ENCODE data around the gene INTS13.

The INTS13 gene

GRCh38 chr12:26896913-26897312 is 40.9 kb downstream of the INTS13 start:
- H3K27me3 ChIP-seq (ENCODE audit: control insufficient read depth, insufficient read depth, low read length), result no peaks in the 10 kb centered on the region
- no peaks in the 10 kb centered on the region for H3K9me3 ChIP-seq (ENCODE audit: control insufficient read depth, insufficient read depth, low read depth, low read length)
- H3K36me3 ChIP-seq (ENCODE audit: control insufficient read depth, insufficient read depth, low read length), result peaks cover 11% of the 10 kb centered on the region
- H3K9ac ChIP-seq (ENCODE audit: low read length), result no peak overlapping the region
- H3K4me1 ChIP-seq (ENCODE audit: control insufficient read depth, insufficient read depth, low read length), result no peaks in the 10 kb centered on the region
- H3K4me3 ChIP-seq (ENCODE audit: low read depth, low read length), result no peak overlapping the region
- no peak overlapping the region for H3K27ac ChIP-seq (ENCODE audit: low read depth, low read length)

DNA sequence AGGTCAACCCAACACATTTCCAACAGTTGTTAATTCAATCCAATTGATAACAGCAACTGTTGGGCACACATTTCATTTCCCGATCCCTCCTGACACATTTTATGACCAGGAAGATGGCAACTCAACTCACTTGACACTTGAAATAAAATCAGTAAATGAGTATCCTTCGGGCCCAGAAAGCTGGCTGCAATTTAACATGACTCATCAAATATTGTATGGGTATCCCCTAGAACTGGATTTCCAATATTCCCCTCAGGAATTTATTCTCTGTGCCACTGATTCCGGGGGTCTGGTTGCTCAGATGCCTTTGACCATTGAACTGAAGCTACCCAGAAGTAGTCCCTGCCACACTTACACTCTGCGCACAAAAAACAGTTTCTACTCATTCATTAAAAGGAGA is 42.1 kb downstream of the INTS13 start:
- Histone ChIP-seq H3K27me3 (ENCODE audit: control insufficient read depth, insufficient read depth, low read length) (no peaks in the 10 kb centered on the region), H3K4me3 (ENCODE audit: low read depth, low read length) (no peak overlapping the region), H3K9me3 (ENCODE audit: control insufficient read depth, insufficient read depth, low read depth, low read length) (no peaks in the 10 kb centered on the region), H3K27ac (ENCODE audit: low read depth, low read length) (no peak overlapping the region), H3K9ac (ENCODE audit: low read length) (no peak overlapping the region), H3K4me1 (ENCODE audit: control insufficient read depth, insufficient read depth, low read length) (no peaks in the 10 kb centered on the region), H3K36me3 (ENCODE audit: control insufficient read depth, insufficient read depth, low read length) (peaks cover 11% of the 10 kb centered on the region)

- Histone ChIP-seq H3K36me3 (ENCODE audit: control insufficient read depth, insufficient read depth, low read length) (no peaks in the 10 kb centered on the region), H3K4me3 (ENCODE audit: low read depth, low read length) (no peak overlapping the region), H3K4me1 (ENCODE audit: control insufficient read depth, insufficient read depth, low read length) (no peaks in the 10 kb centered on the region), H3K9ac (ENCODE audit: low read length) (no peak overlapping the region), H3K9me3 (ENCODE audit: control insufficient read depth, insufficient read depth, low read depth, low read length) (no peaks in the 10 kb centered on the region), H3K27me3 (ENCODE audit: control insufficient read depth, insufficient read depth, low read length) (no peaks in the 10 kb centered on the region), H3K27ac (ENCODE audit: low read depth, low read length) (no peak overlapping the region)
These were observed 46.1 kb downstream of the INTS13 start for GRCh38 chr12:26891704-26892103.

- no peaks in the 10 kb centered on the region for H3K4me1 ChIP-seq (ENCODE audit: control insufficient read depth, insufficient read depth, low read length)
- H3K9ac ChIP-seq (ENCODE audit: low read length), result no peak overlapping the region
- no peaks in the 10 kb centered on the region for H3K27me3 ChIP-seq (ENCODE audit: control insufficient read depth, insufficient read depth, low read length)
- no peak overlapping the region for H3K4me3 ChIP-seq (ENCODE audit: low read depth, low read length)
- no peaks in the 10 kb centered on the region for H3K36me3 ChIP-seq (ENCODE audit: control insufficient read depth, insufficient read depth, low read length)
- no peaks in the 10 kb centered on the region for H3K9me3 ChIP-seq (ENCODE audit: control insufficient read depth, insufficient read depth, low read depth, low read length)
- no peak overlapping the region for H3K27ac ChIP-seq (ENCODE audit: low read depth, low read length)
These were observed 47.0 kb downstream of the INTS13 start for GRCh38 chr12:26890784-26891183.

GRCh38 chr12:26884765-26885576 is 52.8 kb downstream of the INTS13 start:
- no peaks in the 10 kb centered on the region for H3K9me3 ChIP-seq (ENCODE audit: control insufficient read depth, insufficient read depth, low read depth, low read length)
- no peak overlapping the region for H3K4me3 ChIP-seq (ENCODE audit: low read depth, low read length)
- H3K27me3 ChIP-seq (ENCODE audit: control insufficient read depth, insufficient read depth, low read length), result no peaks in the 10 kb centered on the region
- no peak overlapping the region for H3K27ac ChIP-seq (ENCODE audit: low read depth, low read length)
- no peak overlapping the region for H3K9ac ChIP-seq (ENCODE audit: low read length)
- H3K4me1 ChIP-seq (ENCODE audit: control insufficient read depth, insufficient read depth, low read length), result no peaks in the 10 kb centered on the region
- H3K36me3 ChIP-seq (ENCODE audit: control insufficient read depth, insufficient read depth, low read length), result no peaks in the 10 kb centered on the region

DNA sequence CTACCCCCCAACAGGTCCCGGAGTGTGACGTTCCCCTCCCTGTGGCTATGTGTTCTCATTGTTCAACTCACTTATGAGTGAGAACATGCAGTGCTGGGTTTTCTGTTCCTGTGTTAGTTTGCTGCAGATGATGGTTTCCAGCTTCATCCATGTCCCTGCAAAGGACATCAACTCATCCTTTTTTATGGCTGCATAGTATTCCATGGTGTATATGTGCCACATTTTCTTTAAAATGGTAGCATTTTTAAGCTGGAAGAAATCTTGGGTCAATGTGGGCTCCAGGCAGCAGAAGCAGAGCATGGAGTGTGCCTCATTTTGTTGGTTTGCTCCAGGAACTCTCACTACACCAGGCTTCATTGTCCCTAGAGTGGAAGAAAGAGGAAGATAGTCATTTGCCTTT is 57.2 kb downstream of the INTS13 start:
- H3K36me3 ChIP-seq (ENCODE audit: control insufficient read depth, insufficient read depth, low read length), result no peaks in the 10 kb centered on the region
- H3K27ac ChIP-seq (ENCODE audit: low read depth, low read length), result no peak overlapping the region
- H3K4me3 ChIP-seq (ENCODE audit: low read depth, low read length), result no peak overlapping the region
- no peaks in the 10 kb centered on the region for H3K27me3 ChIP-seq (ENCODE audit: control insufficient read depth, insufficient read depth, low read length)
- H3K4me1 ChIP-seq (ENCODE audit: control insufficient read depth, insufficient read depth, low read length), result no peaks in the 10 kb centered on the region
- no peaks in the 10 kb centered on the region for H3K9me3 ChIP-seq (ENCODE audit: control insufficient read depth, insufficient read depth, low read depth, low read length)
- no peak overlapping the region for H3K9ac ChIP-seq (ENCODE audit: low read length)

DNA sequence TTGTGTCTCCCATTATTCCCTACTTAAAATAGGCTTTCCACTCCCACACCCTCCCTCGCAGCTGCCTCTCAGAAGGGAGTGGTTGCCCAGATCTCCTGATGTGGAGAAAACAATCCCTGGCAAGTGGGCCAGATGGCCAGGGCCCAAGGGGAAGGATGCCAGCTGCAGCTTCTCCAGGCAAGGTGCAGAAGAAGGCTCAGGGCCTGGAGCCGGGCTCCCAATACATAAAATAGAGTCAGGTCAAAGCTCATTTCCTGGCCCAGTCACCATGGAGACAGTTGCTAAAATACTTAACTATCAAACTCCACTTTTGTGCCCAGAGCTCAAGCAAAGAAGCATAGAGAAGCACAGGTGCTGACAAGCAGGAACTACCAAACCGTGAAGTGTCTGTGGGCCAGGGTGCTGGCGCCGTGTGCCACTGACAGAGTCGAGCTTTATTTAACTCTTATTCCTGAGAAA is 59.1 kb downstream of the INTS13 start:
- Histone ChIP-seq H3K27me3 (ENCODE audit: control insufficient read depth, insufficient read depth, low read length) (no peaks in the 10 kb centered on the region), H3K27ac (ENCODE audit: low read depth, low read length) (no peak overlapping the region), H3K9me3 (ENCODE audit: control insufficient read depth, insufficient read depth, low read depth, low read length) (no peaks in the 10 kb centered on the region), H3K9ac (ENCODE audit: low read length) (no peak overlapping the region), H3K4me3 (ENCODE audit: low read depth, low read length) (no peak overlapping the region), H3K36me3 (ENCODE audit: control insufficient read depth, insufficient read depth, low read length) (no peaks in the 10 kb centered on the region), H3K4me1 (ENCODE audit: control insufficient read depth, insufficient read depth, low read length) (no peaks in the 10 kb centered on the region)

DNA sequence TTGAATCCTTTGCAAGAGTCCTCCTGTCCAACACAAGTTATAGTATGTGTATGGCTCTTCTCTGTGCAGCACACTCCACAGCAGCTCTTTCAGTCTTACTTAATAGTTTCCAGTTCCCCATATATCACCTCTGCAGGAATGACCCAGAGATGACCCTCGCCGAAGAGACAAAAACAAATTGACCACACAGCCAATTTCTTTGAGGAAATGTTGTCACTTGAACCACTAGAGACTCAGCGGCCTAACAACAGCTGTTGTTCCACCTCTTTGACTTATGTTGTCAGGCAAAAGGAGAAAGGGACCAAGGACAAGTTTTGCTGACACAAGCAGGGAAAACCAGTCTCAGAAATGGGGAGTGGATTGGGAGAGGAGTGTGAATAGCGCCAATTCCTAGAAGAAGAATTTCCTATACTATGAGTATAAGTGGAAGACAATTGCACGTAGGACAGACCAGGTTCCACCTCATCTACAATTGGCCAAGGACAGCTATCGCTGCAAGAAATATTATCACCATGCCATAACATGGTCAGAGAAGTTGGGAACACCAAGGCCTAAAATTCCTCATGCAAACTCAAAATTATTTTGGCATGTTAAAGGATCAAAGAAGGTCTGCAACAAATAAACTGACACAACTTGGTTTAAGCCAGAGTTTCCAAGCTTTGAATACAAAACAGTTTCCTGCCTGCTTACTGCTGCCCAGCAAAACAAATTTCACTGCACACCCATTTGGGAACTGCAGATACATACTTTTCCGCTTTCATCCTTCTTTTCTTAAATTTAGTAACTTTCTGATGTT is 63.1 kb downstream of the INTS13 start:
- H3K27ac ChIP-seq (ENCODE audit: low read depth, low read length), result no peak overlapping the region
- H3K9me3 ChIP-seq (ENCODE audit: control insufficient read depth, insufficient read depth, low read depth, low read length), result no peaks in the 10 kb centered on the region
- no peak overlapping the region for H3K9ac ChIP-seq (ENCODE audit: low read length)
- H3K4me3 ChIP-seq (ENCODE audit: low read depth, low read length), result no peak overlapping the region
- no peaks in the 10 kb centered on the region for H3K4me1 ChIP-seq (ENCODE audit: control insufficient read depth, insufficient read depth, low read length)
- H3K36me3 ChIP-seq (ENCODE audit: control insufficient read depth, insufficient read depth, low read length), result no peaks in the 10 kb centered on the region
- no peaks in the 10 kb centered on the region for H3K27me3 ChIP-seq (ENCODE audit: control insufficient read depth, insufficient read depth, low read length)

- H3K4me3 ChIP-seq (ENCODE audit: low read depth, low read length), result no peak overlapping the region
- no peaks in the 10 kb centered on the region for H3K36me3 ChIP-seq (ENCODE audit: control insufficient read depth, insufficient read depth, low read length)
- H3K27ac ChIP-seq (ENCODE audit: low read depth, low read length), result no peak overlapping the region
- no peaks in the 10 kb centered on the region for H3K27me3 ChIP-seq (ENCODE audit: control insufficient read depth, insufficient read depth, low read length)
- H3K9me3 ChIP-seq (ENCODE audit: control insufficient read depth, insufficient read depth, low read depth, low read length), result no peaks in the 10 kb centered on the region
- no peaks in the 10 kb centered on the region for H3K4me1 ChIP-seq (ENCODE audit: control insufficient read depth, insufficient read depth, low read length)
- no peak overlapping the region for H3K9ac ChIP-seq (ENCODE audit: low read length)
These were observed 65.2 kb downstream of the INTS13 start for GRCh38 chr12:26872625-26873024.

GRCh38 chr12:26871985-26872384 is 65.8 kb downstream of the INTS13 start:
- Histone ChIP-seq H3K9me3 (ENCODE audit: control insufficient read depth, insufficient read depth, low read depth, low read length) (no peaks in the 10 kb centered on the region), H3K4me3 (ENCODE audit: low read depth, low read length) (no peak overlapping the region), H3K4me1 (ENCODE audit: control insufficient read depth, insufficient read depth, low read length) (no peaks in the 10 kb centered on the region), H3K9ac (ENCODE audit: low read length) (no peak overlapping the region), H3K27me3 (ENCODE audit: control insufficient read depth, insufficient read depth, low read length) (no peaks in the 10 kb centered on the region), H3K36me3 (ENCODE audit: control insufficient read depth, insufficient read depth, low read length) (no peaks in the 10 kb centered on the region), H3K27ac (ENCODE audit: low read depth, low read length) (no peak overlapping the region)
